Neural progenitor cell (in vitro differentiated cells): ENCODE measurements around the gene TTC27.

Experiments
- EZH2 ChIP-seq: fragments of 200-600 bp; sonication (generic); IDR thresholded peaks from 2 replicates; pipeline ENCODE4 v1.6.1; 2017; ENCODE audit warnings: antibody characterized with exemption, mild to moderate bottlenecking, moderate library complexity
- EZH2phosphoT487 ChIP-seq: fragments of 200-600 bp; sonication (generic); IDR thresholded peaks from 2 replicates; pipeline ENCODE4 v1.6.1; 2017; ENCODE audit warnings: antibody characterized with exemption
- TF ChIP-seq, protein P1 (sequence below): fragments of 200-600 bp; sonication (generic); IDR thresholded peaks from 2 replicates; pipeline ENCODE4 v1.5.1; 2017; ENCODE audit warnings: antibody characterized with exemption, mild to moderate bottlenecking

GRCh38 chr2:32798829-32799228 is 171.0 kb downstream of the TTC27 start:
- TF ChIP-seq, protein P1, sequence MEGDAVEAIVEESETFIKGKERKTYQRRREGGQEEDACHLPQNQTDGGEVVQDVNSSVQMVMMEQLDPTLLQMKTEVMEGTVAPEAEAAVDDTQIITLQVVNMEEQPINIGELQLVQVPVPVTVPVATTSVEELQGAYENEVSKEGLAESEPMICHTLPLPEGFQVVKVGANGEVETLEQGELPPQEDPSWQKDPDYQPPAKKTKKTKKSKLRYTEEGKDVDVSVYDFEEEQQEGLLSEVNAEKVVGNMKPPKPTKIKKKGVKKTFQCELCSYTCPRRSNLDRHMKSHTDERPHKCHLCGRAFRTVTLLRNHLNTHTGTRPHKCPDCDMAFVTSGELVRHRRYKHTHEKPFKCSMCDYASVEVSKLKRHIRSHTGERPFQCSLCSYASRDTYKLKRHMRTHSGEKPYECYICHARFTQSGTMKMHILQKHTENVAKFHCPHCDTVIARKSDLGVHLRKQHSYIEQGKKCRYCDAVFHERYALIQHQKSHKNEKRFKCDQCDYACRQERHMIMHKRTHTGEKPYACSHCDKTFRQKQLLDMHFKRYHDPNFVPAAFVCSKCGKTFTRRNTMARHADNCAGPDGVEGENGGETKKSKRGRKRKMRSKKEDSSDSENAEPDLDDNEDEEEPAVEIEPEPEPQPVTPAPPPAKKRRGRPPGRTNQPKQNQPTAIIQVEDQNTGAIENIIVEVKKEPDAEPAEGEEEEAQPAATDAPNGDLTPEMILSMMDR, result no peak
- TF ChIP-seq EZH2, result no peak
- TF ChIP-seq EZH2phosphoT487, result no peak
